ENCODE measurements around the gene HS3ST3B1. TPM values are rescaled to one million over a fixed set of nuclear protein-coding genes. Genes with fewer than 3 reads are reported as not detected.

Gene HS3ST3B1
- total RNA-seq, 2 donors from 2014 or later = 0.99 to 1.6 TPM

DNA sequence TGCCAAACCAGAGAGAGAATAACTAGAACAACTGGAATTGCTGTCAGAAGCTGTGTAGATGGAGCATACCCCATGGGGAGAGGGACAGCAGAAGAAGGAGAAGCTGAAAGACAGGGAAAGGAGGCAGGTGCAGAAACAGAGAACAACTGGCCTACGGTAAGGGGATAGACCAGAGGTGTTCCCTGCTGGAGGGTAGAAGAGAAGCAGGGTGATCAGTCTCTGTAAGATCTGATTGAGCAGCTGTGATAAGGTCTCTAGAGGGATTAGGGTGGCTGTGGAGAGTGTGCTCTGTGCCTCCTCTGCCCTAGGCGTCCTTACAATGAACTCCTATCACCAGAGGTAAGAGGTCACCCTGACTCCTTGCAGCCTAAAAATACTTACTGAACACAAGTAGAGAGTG, 30.4 kb upstream of the HS3ST3B1 start:
- H3K9me3 ChIP-seq = no peaks in the 10 kb centered on the region
- no peak for TF ChIP-seq POLR2A (IDR thresholded peaks at IDR 0.05)
- TF ChIP-seq, protein P1, sequence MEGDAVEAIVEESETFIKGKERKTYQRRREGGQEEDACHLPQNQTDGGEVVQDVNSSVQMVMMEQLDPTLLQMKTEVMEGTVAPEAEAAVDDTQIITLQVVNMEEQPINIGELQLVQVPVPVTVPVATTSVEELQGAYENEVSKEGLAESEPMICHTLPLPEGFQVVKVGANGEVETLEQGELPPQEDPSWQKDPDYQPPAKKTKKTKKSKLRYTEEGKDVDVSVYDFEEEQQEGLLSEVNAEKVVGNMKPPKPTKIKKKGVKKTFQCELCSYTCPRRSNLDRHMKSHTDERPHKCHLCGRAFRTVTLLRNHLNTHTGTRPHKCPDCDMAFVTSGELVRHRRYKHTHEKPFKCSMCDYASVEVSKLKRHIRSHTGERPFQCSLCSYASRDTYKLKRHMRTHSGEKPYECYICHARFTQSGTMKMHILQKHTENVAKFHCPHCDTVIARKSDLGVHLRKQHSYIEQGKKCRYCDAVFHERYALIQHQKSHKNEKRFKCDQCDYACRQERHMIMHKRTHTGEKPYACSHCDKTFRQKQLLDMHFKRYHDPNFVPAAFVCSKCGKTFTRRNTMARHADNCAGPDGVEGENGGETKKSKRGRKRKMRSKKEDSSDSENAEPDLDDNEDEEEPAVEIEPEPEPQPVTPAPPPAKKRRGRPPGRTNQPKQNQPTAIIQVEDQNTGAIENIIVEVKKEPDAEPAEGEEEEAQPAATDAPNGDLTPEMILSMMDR (IDR thresholded peaks at IDR 0.05) = no peak
- no peaks in the 10 kb centered on the region for H3K27me3 ChIP-seq
- H3K4me1 ChIP-seq = no peaks in the 10 kb centered on the region
- intact Hi-C loops (cut with DNase I) = no loop called here
- ATAC-seq (no peak), DNase-seq (no peak)
- H3K36me3 ChIP-seq (replicated peaks in 1 of 2; ENCODE audit: insufficient read depth in 1 of 2, low read depth in 2 of 2) = no peaks in the 10 kb centered on the region
- no peak overlapping the region for H3K27ac ChIP-seq
- no peak overlapping the region for H3K4me3 ChIP-seq
- 50 to 62% methylated on average over 2 of the region's 2 CpGs for WGBS, 2 donors

DNA sequence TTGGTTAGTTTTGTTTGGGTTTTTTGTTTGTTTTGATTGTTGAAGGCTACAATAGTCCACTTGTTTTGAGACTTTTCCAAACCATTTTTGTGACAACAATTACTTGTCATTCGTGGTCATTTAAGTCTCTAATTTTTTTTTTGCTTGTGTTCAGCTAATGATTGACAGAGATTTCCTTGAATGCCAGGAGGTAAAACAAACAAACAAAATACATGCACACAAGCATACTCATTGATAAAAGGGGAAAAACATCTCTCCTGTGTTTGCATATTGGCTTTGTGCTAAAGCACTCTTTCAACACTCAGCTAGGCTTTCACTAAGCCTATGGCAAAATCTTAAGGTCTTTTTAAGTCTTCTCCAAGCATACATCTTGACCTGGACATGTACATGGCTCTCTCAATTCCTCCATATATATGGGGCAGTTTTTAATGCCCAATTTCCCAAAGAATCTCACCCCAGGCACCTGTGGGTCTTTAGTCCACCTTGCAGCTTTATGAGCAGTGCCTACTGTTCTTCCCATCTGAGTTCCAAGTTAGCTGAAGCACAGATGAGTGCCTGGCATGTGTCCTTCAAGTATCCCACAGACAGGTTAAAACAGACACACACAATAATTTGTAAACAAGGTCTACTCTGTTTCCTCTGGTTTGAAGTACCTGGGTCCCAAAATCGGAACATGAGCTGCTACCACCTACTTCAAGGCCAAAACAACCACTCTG, 24.2 kb upstream of the HS3ST3B1 start:
- intact Hi-C loops (cut with DNase I) = no loop called here
- 36 to 40% methylated on average over 2 of the region's 2 CpGs for WGBS, 2 donors
- Histone ChIP-seq H3K9me3 (no peaks in the 10 kb centered on the region), H3K4me3 (no peak overlapping the region), H3K27me3 (no peaks in the 10 kb centered on the region), H3K4me1 (no peaks in the 10 kb centered on the region), H3K27ac (no peak overlapping the region), H3K36me3 (replicated peaks in 1 of 2; ENCODE audit: insufficient read depth in 1 of 2, low read depth in 2 of 2) (no peaks in the 10 kb centered on the region)
- no peak for DNase-seq
- ATAC-seq = no peak
- TF ChIP-seq POLR2A (IDR thresholded peaks at IDR 0.05) = no peak
- TF ChIP-seq, protein P1 (IDR thresholded peaks at IDR 0.05) = no peak

DNA sequence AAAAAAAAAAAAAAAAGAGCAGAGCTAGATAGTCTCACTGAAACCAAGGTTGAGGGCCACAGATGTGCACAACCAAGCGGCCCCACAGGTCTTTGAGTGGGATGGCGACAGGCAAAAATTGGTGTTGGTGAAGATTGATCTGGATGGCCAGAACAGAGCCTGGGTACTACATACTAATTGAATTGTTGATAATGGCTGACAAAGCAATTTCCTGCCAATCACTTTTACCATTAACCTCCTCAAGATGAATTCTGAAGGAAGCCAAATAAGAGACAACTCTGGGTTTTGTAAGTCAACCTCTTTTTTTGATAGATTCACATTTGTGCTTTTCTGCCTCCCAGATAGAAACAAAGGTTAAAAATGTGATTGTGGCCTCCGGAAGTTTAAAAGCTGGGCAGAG, 19.4 kb upstream of the HS3ST3B1 start:
- Histone ChIP-seq H3K4me3 (no peak overlapping the region), H3K9me3 (no peaks in the 10 kb centered on the region), H3K27ac (no peak overlapping the region), H3K27me3 (no peaks in the 10 kb centered on the region), H3K4me1 (no peaks in the 10 kb centered on the region), H3K36me3 (replicated peaks in 1 of 2; ENCODE audit: insufficient read depth in 1 of 2, low read depth in 2 of 2) (no peaks in the 10 kb centered on the region)
- intact Hi-C loops (cut with DNase I) = no loop called here
- no peak for ATAC-seq
- 75 to 84% methylated on average over 3 of the region's 3 CpGs for WGBS, 2 donors
- DNase-seq = no peak
- TF ChIP-seq POLR2A (IDR thresholded peaks at IDR 0.05) = no peak
- TF ChIP-seq, protein P1 (IDR thresholded peaks at IDR 0.05) = no peak

DNA sequence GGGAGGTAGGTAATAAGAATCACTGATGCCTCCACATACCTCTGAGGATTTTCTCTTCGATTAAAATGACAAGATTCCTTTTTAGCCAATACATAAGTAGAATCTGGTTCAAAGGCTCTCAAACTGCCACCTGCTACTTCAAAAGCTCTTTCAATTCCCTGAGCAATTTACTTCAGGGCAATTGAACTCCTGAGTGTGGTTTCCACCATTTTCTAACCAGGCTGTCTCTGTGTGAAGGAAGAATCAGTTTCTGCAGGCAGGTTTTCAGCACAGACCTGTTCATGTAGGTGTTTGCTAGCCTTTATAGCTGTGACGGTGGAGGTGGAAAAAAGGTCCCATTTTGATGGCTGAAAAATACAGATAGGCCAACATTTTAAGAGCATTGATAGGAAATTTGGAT, 18.2 kb upstream of the HS3ST3B1 start:
- H3K27ac ChIP-seq = no peak overlapping the region
- H3K9me3 ChIP-seq = no peaks in the 10 kb centered on the region
- H3K27me3 ChIP-seq = no peaks in the 10 kb centered on the region
- WGBS, 2 donors = 56 to 66% methylated on average over 2 of the region's 2 CpGs
- intact Hi-C loops (cut with DNase I) = no loop called here
- no peaks in the 10 kb centered on the region for H3K4me1 ChIP-seq
- H3K4me3 ChIP-seq = no peak overlapping the region
- no peak for DNase-seq
- H3K36me3 ChIP-seq (replicated peaks in 1 of 2; ENCODE audit: insufficient read depth in 1 of 2, low read depth in 2 of 2) = no peaks in the 10 kb centered on the region
- no peak for TF ChIP-seq POLR2A (IDR thresholded peaks at IDR 0.05)
- TF ChIP-seq, protein P1 (IDR thresholded peaks at IDR 0.05) = no peak
- ATAC-seq = no peak

DNA sequence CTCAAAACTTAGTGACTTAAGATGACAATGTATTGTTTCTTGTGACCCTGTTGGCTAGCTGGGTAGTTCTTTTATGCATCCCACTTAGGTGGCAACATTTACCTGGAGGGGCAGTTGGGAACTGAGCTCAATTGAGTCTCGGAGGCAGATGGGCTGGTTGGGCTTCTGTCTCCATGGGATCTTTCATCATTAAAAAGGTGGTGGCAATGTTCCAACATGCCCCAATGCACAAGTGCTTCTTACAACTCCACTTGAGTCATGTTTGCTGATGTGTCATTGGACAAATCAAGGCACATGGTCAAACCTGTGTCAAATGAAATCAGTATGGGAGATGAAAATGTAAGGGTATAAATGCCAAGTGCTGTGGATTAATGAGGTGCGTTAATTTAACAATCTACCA, 11.7 kb upstream of the HS3ST3B1 start:
- no peak for ATAC-seq
- DNase-seq = no peak
- intact Hi-C loops (cut with DNase I) = no loop called here
- Histone ChIP-seq H3K36me3 (replicated peaks in 1 of 2; ENCODE audit: insufficient read depth in 1 of 2, low read depth in 2 of 2) (no peaks in the 10 kb centered on the region), H3K4me3 (no peak overlapping the region), H3K27me3 (no peaks in the 10 kb centered on the region), H3K4me1 (no peaks in the 10 kb centered on the region), H3K27ac (no peak overlapping the region), H3K9me3 (no peaks in the 10 kb centered on the region)
- TF ChIP-seq, protein P1 (IDR thresholded peaks at IDR 0.05) = no peak
- no peak for TF ChIP-seq POLR2A (IDR thresholded peaks at IDR 0.05)
- WGBS, 2 donors = 65 to 78% methylated on average over 2 of the region's 2 CpGs

All from body of pancreas (tissue), 4 donors.